HEK293 (cell line): Measurements from ENCODE around the gene SPAG8.

ENCODE experiments used
- CTCF ChIA-PET: fragments of 350-600 bp; formaldehyde crosslinking; extraction: SDS; loops from one replicate; lab custom pipeline; 2021; ENCODE audit warnings: antibody characterized with exemption; lab: Yijun Ruan, JAX
- POLR2A ChIA-PET: fragments of 300-600 bp; formaldehyde crosslinking; extraction: SDS; loops from one replicate; lab custom pipeline; 2020; ENCODE audit warnings: antibody characterized with exemption, inconsistent platforms; lab: Yijun Ruan, JAX
- H3K27ac ChIP-seq: fragments of 200-500 bp; sonication (Bioruptor generic); 2 replicates; pipeline ENCODE4 v1.5.1; 2014; ENCODE audit warnings: low read depth, low read length, control low read depth, inconsistent platforms; ENCODE audit errors: extremely low read depth
- H3K36me3 ChIP-seq, 2 experiments: fragments of 200-500 bp in 1 of 2; sonication (Bioruptor generic) in 1 of 2; 1 replicate in 1 of 2; 2 replicates in 1 of 2; pipeline ENCODE4 v1.5.1; 2014 to 2017; ENCODE audit warnings: inconsistent platforms in 2 of 2, low read length in 2 of 2; ENCODE audit not compliant: control insufficient read depth in 2 of 2, insufficient read depth in 1 of 2
- H3K4me1 ChIP-seq: fragments of 200-500 bp; sonication (Bioruptor generic); 2 replicates; pipeline ENCODE4 v1.5.1; 2014; ENCODE audit warnings: mild to moderate bottlenecking, low read length, inconsistent platforms; ENCODE audit not compliant: control insufficient read depth, insufficient read depth
- H3K4me3 ChIP-seq: 2 replicates; pipeline ENCODE4 v1.5.1; 2011; ENCODE audit warnings: low read depth, mild to moderate bottlenecking, control low read depth, low read length, moderate library complexity
- H3K9me3 ChIP-seq: fragments of 200-500 bp; sonication (Bioruptor generic); 2 replicates; pipeline ENCODE4 v1.5.1; 2014; ENCODE audit warnings: low read depth, low read length, inconsistent platforms; ENCODE audit not compliant: control insufficient read depth, insufficient read depth
- GLI2 ChIP-seq: fragments of 450-650 bp; formaldehyde crosslinking; IDR thresholded peaks from 2 replicates; pipeline ENCODE4; 2017; ENCODE audit warnings: missing biosample characterization, missing genetic modification characterization, low read depth, borderline replicate concordance
- GLI4 ChIP-seq: fragments of 450-650 bp; formaldehyde crosslinking; IDR thresholded peaks from 2 replicates; pipeline ENCODE4 v1.5.1; 2016; ENCODE audit warnings: missing biosample characterization, missing genetic modification characterization
- GLIS1 ChIP-seq: fragments of 450-650 bp; formaldehyde crosslinking; IDR thresholded peaks from 2 replicates; pipeline ENCODE4 v1.5.1; 2016; ENCODE audit warnings: missing biosample characterization, missing genetic modification characterization
- KLF1 ChIP-seq: fragments of 450-650 bp; formaldehyde crosslinking; IDR thresholded peaks from 2 replicates; pipeline ENCODE4 v1.5.1; 2016; ENCODE audit warnings: missing biosample characterization, missing genetic modification characterization
- MEIS1 ChIP-seq: sonication (generic); formaldehyde crosslinking; IDR thresholded peaks from 2 replicates; pipeline ENCODE4 v1.8.1; 2022; ENCODE audit warnings: missing genetic modification reagents, mild to moderate bottlenecking, borderline replicate concordance
- ZFP69B ChIP-seq: fragments of 450-650 bp; formaldehyde crosslinking; IDR thresholded peaks from 2 replicates; pipeline ENCODE4 v1.5.1; 2016; ENCODE audit warnings: missing biosample characterization, missing genetic modification characterization
- ZNF138 ChIP-seq: fragments of 450-650 bp; formaldehyde crosslinking; IDR thresholded peaks from 2 replicates; pipeline ENCODE4 v1.5.1; 2016; ENCODE audit warnings: missing biosample characterization, missing genetic modification characterization, borderline replicate concordance
- ZNF140 ChIP-seq: fragments of 450-650 bp; formaldehyde crosslinking; IDR thresholded peaks from 2 replicates; pipeline ENCODE4 v1.5.1; 2016; ENCODE audit warnings: missing biosample characterization, missing genetic modification characterization
- ZNF146 ChIP-seq: fragments of 450-650 bp; formaldehyde crosslinking; IDR thresholded peaks from 2 replicates; pipeline ENCODE4 v1.5.1; 2016; ENCODE audit warnings: missing biosample characterization, missing genetic modification characterization
- ZNF184 ChIP-seq: fragments of 450-650 bp; IDR thresholded peaks from 2 replicates; pipeline ENCODE4 v1.5.1; 2018; ENCODE audit warnings: missing biosample characterization, mild to moderate bottlenecking, missing genetic modification characterization
- ZNF23 ChIP-seq: fragments of 450-650 bp; formaldehyde crosslinking; IDR thresholded peaks from 2 replicates; pipeline ENCODE4 v1.5.1; 2016; ENCODE audit warnings: missing biosample characterization, missing genetic modification characterization, borderline replicate concordance
- ZNF266 ChIP-seq: fragments of 450-650 bp; formaldehyde crosslinking; IDR thresholded peaks from 2 replicates; pipeline ENCODE4 v1.5.1; 2016; ENCODE audit warnings: missing biosample characterization, missing genetic modification characterization, low read depth
- ZNF354C ChIP-seq: fragments of 450-650 bp; formaldehyde crosslinking; IDR thresholded peaks from 2 replicates; pipeline ENCODE4 v1.5.1; 2016; ENCODE audit warnings: missing biosample characterization, missing genetic modification characterization, low read depth, borderline replicate concordance
- ZNF423 ChIP-seq: fragments of 450-650 bp; formaldehyde crosslinking; IDR thresholded peaks from 2 replicates; pipeline ENCODE4 v1.5.1; 2016; ENCODE audit warnings: missing biosample characterization, missing genetic modification characterization
- ZNF558 ChIP-seq: fragments of 450-650 bp; formaldehyde crosslinking; IDR thresholded peaks from 2 replicates; pipeline ENCODE4 v1.5.1; 2016; ENCODE audit warnings: missing biosample characterization, missing genetic modification characterization
- ZNF610 ChIP-seq: fragments of 450-650 bp; formaldehyde crosslinking; IDR thresholded peaks from 2 replicates; pipeline ENCODE4 v1.5.1; 2016; ENCODE audit warnings: missing biosample characterization, missing genetic modification characterization, borderline replicate concordance
- ZNF701 ChIP-seq: fragments of 450-650 bp; formaldehyde crosslinking; IDR thresholded peaks from 2 replicates; pipeline ENCODE4 v1.5.1; 2016; ENCODE audit warnings: missing biosample characterization, missing genetic modification characterization
- ZXDB ChIP-seq: fragments of 450-650 bp; formaldehyde crosslinking; IDR thresholded peaks from 2 replicates; pipeline ENCODE4 v1.5.1; 2016; ENCODE audit warnings: missing biosample characterization, missing genetic modification characterization
- TF ChIP-seq, protein P1 (sequence below): fragments of 450-650 bp; IDR thresholded peaks from 2 replicates; pipeline ENCODE4 v1.5.1; 2018; ENCODE audit warnings: missing biosample characterization, missing genetic modification characterization
- TF ChIP-seq, protein P2 (sequence below): fragments of 450-650 bp; formaldehyde crosslinking; IDR thresholded peaks from 2 replicates; pipeline ENCODE4 v1.5.1; 2016; ENCODE audit warnings: missing biosample characterization, missing genetic modification characterization
- TF ChIP-seq, protein P3 (sequence below): fragments of 450-650 bp; formaldehyde crosslinking; IDR thresholded peaks from 2 replicates; pipeline ENCODE4; 2016; ENCODE audit warnings: missing biosample characterization, missing genetic modification characterization
- TF ChIP-seq, protein P4 (sequence below): fragments of 450-650 bp; formaldehyde crosslinking; IDR thresholded peaks from 2 replicates; pipeline ENCODE4 v1.5.1; 2017; ENCODE audit warnings: missing biosample characterization, missing genetic modification characterization
- TF ChIP-seq, protein P5 (sequence below): fragments of 450-650 bp; formaldehyde crosslinking; IDR thresholded peaks from 2 replicates; pipeline ENCODE4 v1.5.1; 2016; ENCODE audit warnings: missing biosample characterization, missing genetic modification characterization, borderline replicate concordance

SPAG8 gene

DNA sequence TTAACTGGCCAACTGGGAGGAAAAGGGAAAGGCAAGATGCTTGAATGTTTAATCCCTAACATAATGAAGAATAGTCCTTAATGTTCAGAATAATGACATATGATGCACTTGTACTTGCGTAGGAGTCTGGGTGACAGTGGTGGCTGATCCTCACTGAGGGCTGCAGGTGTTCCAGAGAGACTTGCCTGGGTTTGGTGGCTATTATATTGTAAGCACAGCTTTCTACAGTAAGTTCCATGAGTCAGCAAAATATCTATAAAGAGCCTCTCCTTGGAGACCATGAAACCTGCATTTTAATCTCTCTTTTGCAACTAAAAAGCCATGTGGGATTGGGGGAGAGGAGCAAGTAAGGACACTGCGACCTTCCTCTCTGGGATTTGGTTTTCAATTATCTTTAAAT, 22.5 kb downstream of the SPAG8 start (continued):
- TF ChIP-seq ZNF140 (tag by site-specific recombination), result no peak
- no peak for TF ChIP-seq ZNF138
- TF ChIP-seq, all 188 proteins: peak for 0

DNA sequence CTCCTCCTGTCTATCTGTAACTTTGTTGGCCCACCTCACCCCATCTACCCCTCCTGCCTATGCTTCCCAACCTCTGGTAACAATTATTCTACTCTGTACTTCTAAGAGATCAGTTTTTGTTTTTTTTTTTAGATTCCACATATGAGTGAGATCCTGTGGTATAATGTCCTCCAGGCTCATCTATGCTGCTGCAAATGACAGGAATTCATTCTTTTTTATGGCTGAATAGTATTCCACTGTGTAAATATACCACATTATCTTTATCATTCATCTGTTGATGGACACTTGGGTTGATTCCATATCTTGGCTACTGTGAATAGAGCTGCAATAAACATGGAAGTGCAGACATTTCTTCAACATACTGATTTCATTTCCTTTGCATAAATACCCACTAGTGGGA, 28.6 kb downstream of the SPAG8 start:
- CTCF ChIA-PET, result no interaction called here

DNA sequence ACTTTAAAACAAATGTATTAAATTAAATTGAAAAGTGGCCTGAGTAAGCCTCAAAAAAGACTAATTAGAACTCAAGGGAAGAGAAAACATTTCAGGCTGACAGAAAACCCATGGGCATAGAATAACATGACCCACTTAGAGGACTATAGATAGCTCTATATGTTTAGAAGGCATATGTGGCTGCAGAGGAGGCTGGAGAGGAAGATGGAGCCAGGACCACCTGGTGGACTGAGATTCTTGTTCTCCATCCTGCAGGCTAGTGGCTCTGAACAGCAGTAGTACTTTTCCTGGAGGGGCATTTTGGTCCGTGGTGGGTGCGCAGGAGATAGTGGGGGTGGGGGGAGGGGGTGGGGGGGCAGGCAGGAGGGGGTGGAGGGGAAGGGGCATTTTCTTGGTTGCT, 31.0 kb downstream of the SPAG8 start:
- no peaks in the 10 kb centered on the region for H3K9me3 ChIP-seq
- peaks cover 4 to 16% of the 10 kb centered on the region in 2 experiments; a peak in 2 of 3 replicates for H3K36me3 ChIP-seq
- H3K4me3 ChIP-seq, result no peak overlapping the region
- CTCF ChIA-PET, result interaction anchor here (1.5 to 6.3 kb wide), 2 partner anchors 8 to 9 kb away, joined by 11 to 65 read pairs; no protein-coding TSS in a partner anchor
- no peak overlapping the region for H3K27ac ChIP-seq
- H3K4me1 ChIP-seq, result no peaks in the 10 kb centered on the region
- TF ChIP-seq ZNF423 (tag by site-specific recombination), result no peak
- TF ChIP-seq GLIS1 (tag by site-specific recombination), result no peak
- TF ChIP-seq, protein P1, sequence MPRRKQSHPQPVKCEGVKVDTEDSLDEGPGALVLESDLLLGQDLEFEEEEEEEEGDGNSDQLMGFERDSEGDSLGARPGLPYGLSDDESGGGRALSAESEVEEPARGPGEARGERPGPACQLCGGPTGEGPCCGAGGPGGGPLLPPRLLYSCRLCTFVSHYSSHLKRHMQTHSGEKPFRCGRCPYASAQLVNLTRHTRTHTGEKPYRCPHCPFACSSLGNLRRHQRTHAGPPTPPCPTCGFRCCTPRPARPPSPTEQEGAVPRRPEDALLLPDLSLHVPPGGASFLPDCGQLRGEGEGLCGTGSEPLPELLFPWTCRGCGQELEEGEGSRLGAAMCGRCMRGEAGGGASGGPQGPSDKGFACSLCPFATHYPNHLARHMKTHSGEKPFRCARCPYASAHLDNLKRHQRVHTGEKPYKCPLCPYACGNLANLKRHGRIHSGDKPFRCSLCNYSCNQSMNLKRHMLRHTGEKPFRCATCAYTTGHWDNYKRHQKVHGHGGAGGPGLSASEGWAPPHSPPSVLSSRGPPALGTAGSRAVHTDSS (tag by site-specific recombination), result no peak
- no peak for TF ChIP-seq ZNF184 (tag by site-specific recombination)
- no peak for TF ChIP-seq ZXDB (tag by site-specific recombination)
- TF ChIP-seq ZNF558 (tag by site-specific recombination), result no peak
- TF ChIP-seq KLF1 (tag by site-specific recombination), result no peak
- no peak for TF ChIP-seq ZNF266 (tag by site-specific recombination)
- no peak for TF ChIP-seq GLI4 (tag by site-specific recombination)
- TF ChIP-seq, protein P2, sequence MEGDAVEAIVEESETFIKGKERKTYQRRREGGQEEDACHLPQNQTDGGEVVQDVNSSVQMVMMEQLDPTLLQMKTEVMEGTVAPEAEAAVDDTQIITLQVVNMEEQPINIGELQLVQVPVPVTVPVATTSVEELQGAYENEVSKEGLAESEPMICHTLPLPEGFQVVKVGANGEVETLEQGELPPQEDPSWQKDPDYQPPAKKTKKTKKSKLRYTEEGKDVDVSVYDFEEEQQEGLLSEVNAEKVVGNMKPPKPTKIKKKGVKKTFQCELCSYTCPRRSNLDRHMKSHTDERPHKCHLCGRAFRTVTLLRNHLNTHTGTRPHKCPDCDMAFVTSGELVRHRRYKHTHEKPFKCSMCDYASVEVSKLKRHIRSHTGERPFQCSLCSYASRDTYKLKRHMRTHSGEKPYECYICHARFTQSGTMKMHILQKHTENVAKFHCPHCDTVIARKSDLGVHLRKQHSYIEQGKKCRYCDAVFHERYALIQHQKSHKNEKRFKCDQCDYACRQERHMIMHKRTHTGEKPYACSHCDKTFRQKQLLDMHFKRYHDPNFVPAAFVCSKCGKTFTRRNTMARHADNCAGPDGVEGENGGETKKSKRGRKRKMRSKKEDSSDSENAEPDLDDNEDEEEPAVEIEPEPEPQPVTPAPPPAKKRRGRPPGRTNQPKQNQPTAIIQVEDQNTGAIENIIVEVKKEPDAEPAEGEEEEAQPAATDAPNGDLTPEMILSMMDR (tag by site-specific recombination), result no peak
- no peak for TF ChIP-seq ZNF701 (tag by site-specific recombination)
- no peak for TF ChIP-seq ZNF610 (tag by site-specific recombination)
- no peak for TF ChIP-seq ZNF23 (tag by site-specific recombination)
- TF ChIP-seq ZNF146 (tag by site-specific recombination), result no peak
- TF ChIP-seq MEIS1 (CRISPR knock-in tag), result no peak
- TF ChIP-seq ZNF354C (tag by site-specific recombination), result no peak
- POLR2A ChIA-PET, result no interaction called here

More for the DNA sequence above, 28.6 kb downstream of the SPAG8 start:
- H3K27ac ChIP-seq, result no peak overlapping the region
- no peak overlapping the region for H3K4me3 ChIP-seq
- H3K4me1 ChIP-seq, result no peaks in the 10 kb centered on the region
- peaks cover 4 to 16% of the 10 kb centered on the region in 2 experiments; a peak in 2 of 3 replicates for H3K36me3 ChIP-seq
- TF ChIP-seq GLI2 (tag by site-specific recombination), result no peak
- TF ChIP-seq, protein P3, sequence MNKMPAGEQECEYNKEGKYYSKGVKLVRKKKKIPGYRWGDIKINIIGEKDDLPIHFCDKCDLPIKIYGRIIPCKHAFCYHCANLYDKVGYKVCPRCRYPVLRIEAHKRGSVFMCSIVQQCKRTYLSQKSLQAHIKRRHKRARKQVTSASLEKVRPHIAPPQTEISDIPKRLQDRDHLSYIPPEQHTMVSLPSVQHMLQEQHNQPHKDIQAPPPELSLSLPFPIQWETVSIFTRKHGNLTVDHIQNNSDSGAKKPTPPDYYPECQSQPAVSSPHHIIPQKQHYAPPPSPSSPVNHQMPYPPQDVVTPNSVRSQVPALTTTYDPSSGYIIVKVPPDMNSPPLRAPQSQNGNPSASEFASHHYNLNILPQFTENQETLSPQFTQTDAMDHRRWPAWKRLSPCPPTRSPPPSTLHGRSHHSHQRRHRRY (tag by site-specific recombination), result no peak
- TF ChIP-seq ZFP69B (tag by site-specific recombination), result no peak
- TF ChIP-seq ZNF146 (tag by site-specific recombination), result peak; percentile 82
- TF ChIP-seq, protein P4, sequence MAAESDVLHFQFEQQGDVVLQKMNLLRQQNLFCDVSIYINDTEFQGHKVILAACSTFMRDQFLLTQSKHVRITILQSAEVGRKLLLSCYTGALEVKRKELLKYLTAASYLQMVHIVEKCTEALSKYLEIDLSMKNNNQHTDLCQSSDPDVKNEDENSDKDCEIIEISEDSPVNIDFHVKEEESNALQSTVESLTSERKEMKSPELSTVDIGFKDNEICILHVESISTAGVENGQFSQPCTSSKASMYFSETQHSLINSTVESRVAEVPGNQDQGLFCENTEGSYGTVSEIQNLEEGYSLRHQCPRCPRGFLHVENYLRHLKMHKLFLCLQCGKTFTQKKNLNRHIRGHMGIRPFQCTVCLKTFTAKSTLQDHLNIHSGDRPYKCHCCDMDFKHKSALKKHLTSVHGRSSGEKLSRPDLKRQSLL (tag by site-specific recombination), result no peak
- TF ChIP-seq, protein P5, sequence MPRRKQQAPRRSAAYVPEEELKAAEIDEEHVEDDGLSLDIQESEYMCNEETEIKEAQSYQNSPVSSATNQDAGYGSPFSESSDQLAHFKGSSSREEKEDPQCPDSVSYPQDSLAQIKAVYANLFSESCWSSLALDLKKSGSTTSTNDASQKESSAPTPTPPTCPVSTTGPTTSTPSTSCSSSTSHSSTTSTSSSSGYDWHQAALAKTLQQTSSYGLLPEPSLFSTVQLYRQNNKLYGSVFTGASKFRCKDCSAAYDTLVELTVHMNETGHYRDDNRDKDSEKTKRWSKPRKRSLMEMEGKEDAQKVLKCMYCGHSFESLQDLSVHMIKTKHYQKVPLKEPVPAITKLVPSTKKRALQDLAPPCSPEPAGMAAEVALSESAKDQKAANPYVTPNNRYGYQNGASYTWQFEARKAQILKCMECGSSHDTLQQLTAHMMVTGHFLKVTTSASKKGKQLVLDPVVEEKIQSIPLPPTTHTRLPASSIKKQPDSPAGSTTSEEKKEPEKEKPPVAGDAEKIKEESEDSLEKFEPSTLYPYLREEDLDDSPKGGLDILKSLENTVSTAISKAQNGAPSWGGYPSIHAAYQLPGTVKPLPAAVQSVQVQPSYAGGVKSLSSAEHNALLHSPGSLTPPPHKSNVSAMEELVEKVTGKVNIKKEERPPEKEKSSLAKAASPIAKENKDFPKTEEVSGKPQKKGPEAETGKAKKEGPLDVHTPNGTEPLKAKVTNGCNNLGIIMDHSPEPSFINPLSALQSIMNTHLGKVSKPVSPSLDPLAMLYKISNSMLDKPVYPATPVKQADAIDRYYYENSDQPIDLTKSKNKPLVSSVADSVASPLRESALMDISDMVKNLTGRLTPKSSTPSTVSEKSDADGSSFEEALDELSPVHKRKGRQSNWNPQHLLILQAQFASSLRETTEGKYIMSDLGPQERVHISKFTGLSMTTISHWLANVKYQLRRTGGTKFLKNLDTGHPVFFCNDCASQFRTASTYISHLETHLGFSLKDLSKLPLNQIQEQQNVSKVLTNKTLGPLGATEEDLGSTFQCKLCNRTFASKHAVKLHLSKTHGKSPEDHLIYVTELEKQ (tag by site-specific recombination), result no peak
- H3K9me3 ChIP-seq, result no peaks in the 10 kb centered on the region
- POLR2A ChIA-PET, result no interaction called here
